UCSD-AML1 (cell line): ENCODE measurements around the gene DPAGT1.
A peak's percentile ranks its signal among the peaks of the same experiment; 100 is the strongest.
"Not testable (repeated sequence)": the region's sequence is repeated elsewhere in the genome, so short reads cannot be mapped to it uniquely, and the experiment has no call there.

Source experiments
- DNase-seq: peaks from one replicate; lab custom pipeline; 2025; ENCODE audit not compliant: unreplicated experiment; lab: John Stamatoyannopoulos, UW

The DPAGT1 gene

DNA sequence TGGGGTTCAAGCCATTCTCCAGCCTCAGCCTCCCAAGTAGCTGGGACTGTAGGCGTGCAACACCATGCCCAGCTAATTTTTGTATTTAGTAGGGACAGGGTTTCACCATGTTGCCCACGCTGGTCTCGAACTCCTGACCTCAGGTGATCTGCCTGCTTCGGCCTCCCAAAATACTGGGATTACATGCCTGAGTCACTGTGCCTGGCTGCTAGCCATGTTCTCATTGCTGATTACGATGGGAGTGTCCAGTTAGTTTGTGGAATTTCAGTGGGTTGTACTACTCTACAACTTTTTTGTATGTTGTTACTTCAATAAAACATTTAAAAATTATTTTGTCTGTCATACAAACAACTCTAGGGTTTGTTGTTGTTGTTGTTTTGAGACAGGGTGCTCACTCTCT is 38.9 kb downstream of the DPAGT1 start:
- no peak for DNase-seq

DNA sequence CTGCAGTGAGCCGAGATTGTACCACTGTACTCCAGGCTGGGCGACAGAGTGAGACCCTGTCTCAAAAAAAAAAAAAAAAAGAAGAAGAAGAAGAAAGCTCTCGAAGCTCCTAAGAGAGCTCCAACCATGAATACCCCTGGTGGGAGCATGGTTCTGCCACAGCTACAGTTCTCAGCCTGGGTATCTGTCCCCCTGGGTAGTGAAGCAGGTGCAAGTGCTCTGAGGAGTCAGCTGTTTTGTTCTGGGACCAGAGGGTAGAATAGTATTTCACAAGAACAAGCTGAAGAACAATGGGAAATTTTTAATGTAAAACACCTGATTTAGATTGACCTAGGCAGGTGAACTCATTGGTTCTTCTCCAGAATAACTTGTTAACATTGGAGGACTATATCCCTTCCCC is 40.4 kb downstream of the DPAGT1 start:
- DNase-seq, result no peak

DNA sequence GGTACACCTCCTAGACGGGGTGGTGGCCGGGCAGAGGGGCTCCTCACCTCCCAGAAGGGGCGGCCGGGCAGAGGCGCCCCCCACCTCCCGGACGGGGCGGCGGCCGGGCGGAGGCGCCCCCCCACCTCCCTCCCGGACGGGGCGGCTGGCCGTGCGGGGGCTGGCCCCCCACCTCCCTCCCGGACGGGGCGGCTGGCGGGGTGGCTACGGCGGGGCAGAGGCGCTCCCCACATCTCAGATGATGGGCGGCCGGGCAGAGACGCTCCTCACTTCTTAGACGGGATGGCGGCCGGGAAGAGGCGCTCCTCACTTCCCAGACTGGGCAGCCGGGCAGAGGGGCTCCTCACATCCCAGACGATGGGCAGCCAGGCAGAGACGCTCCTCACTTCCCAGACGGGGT is 42.5 kb downstream of the DPAGT1 start:
- not testable (repeated sequence) for DNase-seq

DNA sequence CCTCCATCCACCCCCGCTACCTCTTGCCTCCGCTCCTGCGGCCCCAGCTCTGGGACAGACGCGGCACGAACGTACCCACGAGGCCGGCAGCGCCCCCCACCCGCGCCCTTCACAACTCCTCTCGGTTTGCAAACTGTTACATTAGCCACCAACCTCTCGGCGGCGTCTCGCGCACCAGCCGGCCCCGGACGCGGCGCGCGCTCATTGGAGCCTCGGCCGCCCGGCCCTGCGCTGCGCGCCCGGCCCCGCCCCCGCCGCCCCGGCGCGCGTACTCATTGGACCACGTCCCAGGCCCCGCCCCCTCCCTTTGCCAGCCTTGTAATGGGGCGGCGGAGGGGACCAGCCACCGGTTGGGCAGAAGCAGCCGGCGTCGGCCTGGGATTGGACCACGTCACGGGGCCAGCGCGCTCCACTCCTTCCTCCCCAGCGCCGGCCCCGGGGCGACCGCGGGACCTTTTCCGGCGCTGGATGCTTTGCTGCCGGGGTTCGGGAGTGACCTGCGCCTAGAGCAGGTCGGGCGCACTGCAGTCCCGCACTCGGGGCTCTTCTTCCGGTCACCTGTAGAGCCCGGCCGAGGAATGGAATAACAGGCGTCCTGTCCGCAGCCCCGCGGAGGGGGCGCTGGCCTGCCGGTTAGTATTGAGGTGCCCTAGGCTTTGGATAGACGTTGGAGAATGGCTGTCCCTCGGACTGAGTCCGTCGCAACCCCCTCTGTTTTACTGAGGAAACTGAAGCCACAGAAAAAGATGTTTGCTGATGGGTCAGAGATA is 44.5 kb downstream of the DPAGT1 start, which contains the start of gene HYOU1:
Gene HYOU1, minus strand, starts transcription at position 206 of the 770 bp plus-strand sequence. CDS start 1,045 bp downstream, outside the sequence.
- DNase-seq, result peak; percentile 98

DNA sequence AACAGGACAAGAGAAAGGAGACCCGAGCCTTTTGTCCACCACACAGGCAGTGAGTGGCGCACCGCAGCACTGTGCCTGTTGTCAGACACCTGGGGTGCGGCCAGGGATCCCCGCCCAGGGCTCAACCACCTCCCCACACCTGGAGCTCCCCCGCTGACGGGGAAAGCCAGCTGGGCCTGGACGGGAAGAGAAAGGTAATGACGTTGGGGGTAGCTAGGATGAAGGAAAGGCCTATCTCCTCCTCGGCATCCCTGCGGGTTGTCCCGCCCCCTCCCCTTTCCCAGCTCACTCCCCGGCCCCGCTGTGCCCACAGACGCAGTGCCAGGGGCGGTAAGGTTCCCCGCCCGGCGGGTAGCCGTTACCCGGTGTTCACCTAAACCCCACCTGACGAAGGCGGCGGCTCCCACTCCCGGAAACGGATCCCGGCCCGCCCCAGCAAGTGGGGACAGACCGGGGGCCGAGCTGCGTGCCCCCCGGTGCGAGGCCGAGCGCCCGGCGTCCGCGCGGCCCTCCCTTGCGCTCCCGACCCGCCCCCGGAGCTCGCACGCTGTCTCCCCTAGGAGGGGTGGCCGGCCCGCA is 45.1 kb downstream of the DPAGT1 start:
- DNase-seq, result peak; percentile 42

DNA sequence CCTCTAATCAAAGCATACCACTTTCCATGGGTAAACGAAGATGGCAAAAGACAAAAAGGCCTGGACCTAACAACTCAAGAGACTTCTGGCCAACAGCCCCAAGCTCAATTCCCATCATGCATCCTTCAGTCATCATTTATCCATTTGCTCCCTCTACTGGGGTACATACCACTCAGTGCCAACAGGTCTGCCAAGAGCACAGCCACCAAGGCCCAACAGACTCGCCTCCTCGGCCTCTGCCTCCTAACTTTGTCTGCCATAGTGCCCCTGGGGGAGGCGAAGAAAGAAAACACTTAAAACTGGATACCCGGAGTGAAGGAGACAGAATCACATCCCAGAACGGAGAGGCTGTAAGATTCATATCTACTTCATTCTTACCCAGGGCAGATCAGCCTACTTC is 45.8 kb downstream of the DPAGT1 start:
- peak; percentile 24 for DNase-seq

DNA sequence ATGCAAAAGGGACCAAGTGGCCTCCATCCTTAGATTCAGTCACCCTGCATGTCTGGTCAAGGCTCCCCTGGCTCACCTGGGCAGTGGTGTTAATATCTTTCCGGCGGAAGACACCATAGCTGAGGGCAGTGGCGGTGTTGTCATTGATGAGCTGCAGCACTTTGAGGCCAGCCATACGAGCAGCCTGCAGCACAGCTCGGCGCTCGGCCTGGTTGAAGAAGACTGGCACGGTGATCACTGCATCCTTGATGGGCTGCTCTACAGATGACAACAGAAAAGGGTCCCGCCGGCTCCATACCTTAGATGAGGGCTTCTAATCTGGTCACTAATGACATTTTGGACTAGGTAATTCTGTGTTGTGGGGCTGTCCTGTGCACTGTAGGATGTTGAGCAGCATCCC is 47.2 kb downstream of the DPAGT1 start:
- no peak for DNase-seq

DNA sequence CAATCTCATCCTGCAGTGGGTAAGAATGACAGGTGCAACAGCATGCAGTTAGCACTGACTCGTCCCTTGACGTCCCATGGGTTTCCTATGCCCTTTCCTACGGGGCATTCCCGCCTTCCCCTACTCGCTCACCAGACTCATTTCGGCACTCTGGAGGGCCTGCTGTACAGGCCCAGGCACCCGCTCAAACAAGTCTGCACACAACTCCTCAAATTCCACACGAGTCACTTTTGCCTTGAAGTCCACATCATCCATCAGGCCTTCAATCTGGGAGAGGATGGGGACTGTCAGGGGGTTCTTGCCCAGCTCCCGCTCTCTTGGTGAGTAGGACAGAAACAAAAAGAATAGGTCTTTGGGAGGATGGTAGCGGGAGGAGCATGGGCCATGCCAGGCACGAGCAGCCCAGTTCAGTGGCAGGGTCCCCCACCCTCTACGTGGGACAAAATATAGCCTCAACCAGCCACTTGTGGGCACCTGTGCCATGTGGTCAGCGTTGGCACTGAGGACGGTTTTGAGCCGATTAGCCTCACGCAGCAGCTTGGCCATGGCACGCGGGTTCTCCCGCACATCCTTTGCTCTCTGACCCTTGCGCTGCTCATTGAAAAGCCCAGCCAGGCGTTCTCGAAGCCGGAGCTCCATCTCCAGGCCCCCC is 49.4 kb downstream of the DPAGT1 start:
- no peak for DNase-seq

DNA sequence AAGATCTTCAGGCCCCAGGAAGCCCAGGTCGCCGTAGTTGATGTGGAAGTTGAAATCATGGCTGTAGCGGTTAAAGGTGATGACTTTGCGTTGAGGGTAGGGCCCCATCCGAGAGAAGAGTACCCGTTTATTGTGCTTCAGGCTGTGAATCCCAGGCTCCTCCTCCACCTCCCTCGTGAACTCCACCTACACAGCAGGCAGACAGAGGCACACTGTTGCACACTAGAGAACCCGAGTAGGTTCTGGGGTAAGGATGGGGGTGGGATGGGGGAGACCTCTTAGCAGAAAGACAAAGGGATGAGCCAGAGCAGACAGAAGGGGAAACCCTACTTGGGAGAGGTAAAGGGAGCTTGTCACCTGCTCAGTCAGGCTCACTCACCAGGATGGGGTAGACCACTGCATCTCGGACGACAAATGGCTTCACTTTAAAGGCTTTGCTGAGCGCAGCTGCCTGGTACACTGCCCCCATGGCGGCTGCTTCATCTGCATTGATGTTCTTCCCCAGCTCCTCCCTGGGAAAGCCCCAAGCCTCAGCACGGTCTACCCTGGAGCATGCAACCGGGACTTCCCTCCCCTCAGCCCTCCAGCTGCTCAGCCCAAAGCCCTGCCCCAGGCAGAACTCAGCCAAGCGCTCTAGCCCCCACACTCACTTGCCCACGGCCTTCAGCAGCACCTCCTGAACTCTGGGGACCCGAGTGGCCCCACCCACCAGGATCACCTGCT is 50.1 kb downstream of the DPAGT1 start:
- DNase-seq, result no peak

DNA sequence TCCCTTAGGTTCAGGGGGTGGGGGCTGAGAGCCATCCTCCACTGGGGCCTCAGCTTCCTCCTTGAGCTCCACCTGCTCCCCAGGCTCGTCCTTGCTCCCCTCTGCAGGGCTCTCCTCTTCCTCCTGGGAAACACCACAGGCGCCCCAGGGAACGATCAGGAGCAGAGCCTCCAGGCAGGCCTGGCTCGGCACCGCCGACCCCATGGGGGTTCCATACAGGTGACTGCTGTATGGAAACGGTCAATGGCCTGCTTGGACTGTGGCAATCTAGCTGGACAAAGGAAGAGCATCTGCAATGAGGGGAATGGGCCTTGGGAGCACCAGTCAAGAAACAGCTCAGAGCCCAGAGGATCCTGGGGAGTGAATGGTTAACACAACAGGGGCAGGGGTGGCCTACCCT is 52.6 kb downstream of the DPAGT1 start:
- DNase-seq, result no peak

DNA sequence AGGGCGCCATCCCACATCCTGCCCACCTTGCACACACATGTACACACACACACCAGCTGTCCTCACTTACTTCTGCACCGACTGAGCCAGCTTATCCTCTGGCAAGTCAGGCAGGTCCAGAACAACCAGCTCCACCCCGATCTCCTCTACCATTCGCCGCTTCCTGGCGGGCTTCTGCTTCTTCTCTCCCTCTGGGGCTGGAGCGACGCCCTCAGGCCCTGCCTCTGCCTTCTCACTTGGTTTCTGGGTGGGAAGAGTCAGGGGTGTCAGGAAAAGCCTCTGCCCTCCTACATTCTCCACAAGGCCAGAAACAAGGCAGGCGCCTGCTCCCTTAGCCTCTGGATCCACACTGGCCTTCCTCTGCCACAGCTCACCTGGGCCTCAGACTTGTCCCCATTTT is 53.0 kb downstream of the DPAGT1 start:
- DNase-seq, result no peak

DNA sequence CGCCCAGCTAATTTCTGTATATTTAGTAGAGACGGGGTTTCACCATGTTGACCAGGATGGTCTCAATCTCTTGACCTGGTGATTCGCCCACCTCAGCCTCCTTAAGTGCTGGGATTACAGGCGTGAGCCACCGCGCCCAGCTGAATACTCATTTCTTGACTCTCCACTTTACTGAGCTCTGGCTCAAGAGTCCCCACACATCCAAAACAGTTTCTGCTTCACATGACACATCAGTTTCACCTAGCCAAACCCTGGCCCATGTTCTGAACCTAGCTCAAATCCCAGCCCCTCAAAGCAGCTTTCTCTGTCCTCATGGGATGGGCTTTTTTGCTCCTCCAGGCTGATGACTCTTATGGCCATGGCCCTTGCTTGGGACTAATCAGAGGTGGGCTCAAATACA is 54.4 kb downstream of the DPAGT1 start:
- no peak for DNase-seq
